B cell (primary cell): ENCODE measurements around the gene TPK1. TPM values are rescaled to one million over a fixed set of nuclear protein-coding genes. Genes with fewer than 3 reads are reported as not detected.

Source experiments
- ATAC-seq: fragments of 200-7000 bp; cut with Tn5 transposase; one replicate; pipeline ENCODE4 v1.10.0; 2021; ENCODE audit warnings: low read depth, mild to moderate bottlenecking, moderate number of reproducible peaks, moderate library complexity
- CTCF ChIA-PET: fragments of 350-600 bp; sonication (Branson Sonifier 250); formaldehyde crosslinking; loops from one replicate; lab custom pipeline; 2021; ENCODE audit warnings: antibody characterized with exemption, inconsistent platforms; lab: Charles Lee
- POLR2A ChIA-PET: fragments of 350-600 bp; sonication (Branson Sonifier 250); formaldehyde crosslinking; loops from one replicate; lab custom pipeline; 2021; ENCODE audit warnings: antibody characterized with exemption; lab: Charles Lee
- DNase-seq: peaks from one replicate; pipeline ENCODE4 v3.0.0; 2013
- H2AFZ ChIP-seq: 2 replicates; pipeline ENCODE4 v1.6.1; 2012; ENCODE audit warnings: mild to moderate bottlenecking, low read depth, low read length; ENCODE audit not compliant: insufficient read depth, poor library complexity, severe bottlenecking
- H3K27ac ChIP-seq, 2 donors: 1 replicate in 1 of 2; 2 replicates in 1 of 2; pipeline ENCODE4 v1.5.1; 2012 to 2013; ENCODE audit warnings: low read length in 2 of 2, mild to moderate bottlenecking in 2 of 2, moderate library complexity in 1 of 2
- H3K27me3 ChIP-seq, 4 experiments: fragments of 200-600 bp in 1 of 4; sonication (generic) in 1 of 4; replicated peaks in 1 of 4; 1 replicate in 2 of 4; 2 replicates in 2 of 4; pipeline versions ENCODE4 v1.6.1 to v1.7.0; 2013 to 2016; ENCODE audit warnings: low read length in 3 of 4, mild to moderate bottlenecking in 2 of 4, mixed read lengths in 1 of 4, moderate library complexity in 1 of 4; ENCODE audit not compliant: insufficient read depth in 4 of 4, control insufficient read depth in 3 of 4; ENCODE audit errors: control extremely low read depth in 1 of 4
- H3K36me3 ChIP-seq, 2 experiments: replicated peaks in 1 of 2; 1 replicate in 1 of 2; 2 replicates in 1 of 2; pipeline versions ENCODE4 v1.6.1 to v1.7.1; 2013; ENCODE audit warnings: low read length in 1 of 2; ENCODE audit not compliant: insufficient read depth in 2 of 2, control insufficient read depth in 1 of 2; ENCODE audit errors: control extremely low read depth in 1 of 2, extremely low read depth in 1 of 2
- H3K4me1 ChIP-seq, 2 donors: fragments of 200-600 bp in 1 of 2; sonication (generic) in 1 of 2; 1 replicate in 1 of 2; 2 replicates in 1 of 2; pipeline versions ENCODE4 v1.5.1 to v1.6.1; 2013 to 2017; ENCODE audit warnings: low read length in 2 of 2; ENCODE audit not compliant: control insufficient read depth in 2 of 2, insufficient read depth in 2 of 2
- H3K4me2 ChIP-seq: replicated peaks from 2 replicates; pipeline ENCODE3; 2012; ENCODE audit warnings: mild to moderate bottlenecking, low read depth, low read length; ENCODE audit not compliant: poor library complexity, severe bottlenecking
- H3K4me3 ChIP-seq, 5 experiments: fragments of 200-600 bp in 1 of 5; sonication (generic) in 1 of 5; 1 replicate in 3 of 5; 2 replicates in 2 of 5; pipeline versions ENCODE4 v1.5.1 to v1.7.0; 2011 to 2016; ENCODE audit warnings: low read length in 4 of 5, mild to moderate bottlenecking in 4 of 5, low read depth in 2 of 5, control low read depth in 1 of 5, moderate library complexity in 1 of 5; ENCODE audit not compliant: insufficient read depth in 1 of 5; ENCODE audit errors: control extremely low read depth in 1 of 5, extremely low read depth in 1 of 5
- H3K79me2 ChIP-seq: fragments of 200-600 bp; sonication (generic); one replicate; pipeline ENCODE4 v1.6.0; 2016; ENCODE audit warnings: low read length; ENCODE audit not compliant: control insufficient read depth, insufficient read depth
- H3K9ac ChIP-seq: fragments of 200-600 bp; sonication (generic); 2 replicates; pipeline ENCODE4 v1.6.1; 2017; ENCODE audit warnings: mild to moderate bottlenecking, low read length, moderate library complexity
- H3K9me3 ChIP-seq, 3 donors: one replicate each; pipeline versions ENCODE4 v1.6.1 to v1.7.1; 2013; ENCODE audit warnings: low read length in 2 of 3; ENCODE audit not compliant: control insufficient read depth in 2 of 3, insufficient read depth in 1 of 3; ENCODE audit errors: control extremely low read depth in 1 of 3
- H4K20me1 ChIP-seq: 2 replicates; pipeline ENCODE4 v1.6.0; 2012; ENCODE audit warnings: mild to moderate bottlenecking, low read length; ENCODE audit not compliant: insufficient read depth, control insufficient read depth, poor library complexity, severe bottlenecking
- H3K27ac Mint-ChIP-seq: one replicate; pipeline ENCODE4 v1.8.0; 2021; ENCODE audit warnings: mixed read lengths
- H3K27me3 Mint-ChIP-seq: one replicate; pipeline ENCODE4 v1.8.0; 2021; ENCODE audit warnings: mixed read lengths
- H3K4me1 Mint-ChIP-seq: one replicate; pipeline ENCODE4 v1.8.0; 2021; ENCODE audit warnings: mixed read lengths
- H3K4me3 Mint-ChIP-seq: one replicate; pipeline ENCODE4 v1.8.0; 2021; ENCODE audit warnings: mixed read lengths
- H3K9me3 Mint-ChIP-seq: one replicate; pipeline ENCODE4 v1.8.0; 2022; ENCODE audit warnings: mixed read lengths; ENCODE audit not compliant: insufficient read depth
- EZH2 ChIP-seq: IDR thresholded peaks from 2 replicates; pipeline ENCODE4 v1.6.1; 2012; ENCODE audit warnings: borderline replicate concordance, low read depth, mild to moderate bottlenecking, moderate library complexity, low read length; ENCODE audit not compliant: insufficient read depth, poor library complexity, severe bottlenecking
- WGBS: methylation state at CpG from one replicate; pipeline ENCODE4 v1.1.5; 2013; ENCODE audit warnings: missing lambda C conversion rate; ENCODE audit not compliant: insufficient coverage; 5-methylcytosine and 5-hydroxymethylcytosine counted together
- intact Hi-C: fragments of 100-400 bp; cut with micrococcal nuclease; formaldehyde crosslinking; loops from one replicate; pipeline ENCODE4 v1.10.0; 2022
- polyA plus RNA-seq: library from polyadenylated mRNA; depleted of rRNA; stranded (reverse); fragments of >200 nt; gene quantifications from 2 replicates; pipeline ENCODE4 v1.2.3, GENCODE V29; 2012
- total RNA-seq, 2 donors: library from RNA; stranded (reverse); fragments of 120-200 nt in 1 of 2; gene quantifications; 1 replicate in 1 of 2; 2 replicates in 1 of 2; pipeline versions ENCODE4 v1.2.3 to v1.2.4, GENCODE V29; 2013 to 2022
- TF ChIP-seq, protein P1 (sequence below): fragments of 200-600 bp; IDR thresholded peaks from one replicate; pipeline ENCODE4 v1.8.0; 2022; ENCODE audit warnings: antibody characterized with exemption, mild to moderate bottlenecking

TPK1 gene
- total and polyA plus RNA-seq, 2 donors (not counting 1 experiment from before 2014, with no cell fraction given): 13.7 to 26.4 TPM

- Histone ChIP-seq H3K27me3 (no peaks in the 10 kb centered on the region), H3K79me2 (no peaks in the 10 kb centered on the region), H2AFZ (no peak overlapping the region), H4K20me1 (no peaks in the 10 kb centered on the region), H3K4me2 (no peak overlapping the region), H3K9ac (no peak overlapping the region), H3K36me3 (peaks cover 1 to 5% of the 10 kb centered on the region in 2 experiments), H3K9me3 (peaks cover 0 to 2% (median 0%) of the 10 kb centered on the region in 3 donors), H3K27ac (no peak overlapping the region), H3K4me3 (no peak overlapping the region), H3K4me1 (no peaks in the 10 kb centered on the region)
- H3K4me1 Mint-ChIP-seq: no peaks in the 10 kb centered on the region
- DNase-seq (no peak), ATAC-seq (no peak)
- 100% methylated on average over 4 of the region's 5 CpGs for WGBS
- H3K27ac Mint-ChIP-seq: no peak overlapping the region
- H3K9me3 Mint-ChIP-seq: no peaks in the 10 kb centered on the region
- ChIA-PET CTCF (no interaction called here), POLR2A (no interaction called here)
- no peaks in the 10 kb centered on the region for H3K27me3 Mint-ChIP-seq
- TF ChIP-seq, protein P1, sequence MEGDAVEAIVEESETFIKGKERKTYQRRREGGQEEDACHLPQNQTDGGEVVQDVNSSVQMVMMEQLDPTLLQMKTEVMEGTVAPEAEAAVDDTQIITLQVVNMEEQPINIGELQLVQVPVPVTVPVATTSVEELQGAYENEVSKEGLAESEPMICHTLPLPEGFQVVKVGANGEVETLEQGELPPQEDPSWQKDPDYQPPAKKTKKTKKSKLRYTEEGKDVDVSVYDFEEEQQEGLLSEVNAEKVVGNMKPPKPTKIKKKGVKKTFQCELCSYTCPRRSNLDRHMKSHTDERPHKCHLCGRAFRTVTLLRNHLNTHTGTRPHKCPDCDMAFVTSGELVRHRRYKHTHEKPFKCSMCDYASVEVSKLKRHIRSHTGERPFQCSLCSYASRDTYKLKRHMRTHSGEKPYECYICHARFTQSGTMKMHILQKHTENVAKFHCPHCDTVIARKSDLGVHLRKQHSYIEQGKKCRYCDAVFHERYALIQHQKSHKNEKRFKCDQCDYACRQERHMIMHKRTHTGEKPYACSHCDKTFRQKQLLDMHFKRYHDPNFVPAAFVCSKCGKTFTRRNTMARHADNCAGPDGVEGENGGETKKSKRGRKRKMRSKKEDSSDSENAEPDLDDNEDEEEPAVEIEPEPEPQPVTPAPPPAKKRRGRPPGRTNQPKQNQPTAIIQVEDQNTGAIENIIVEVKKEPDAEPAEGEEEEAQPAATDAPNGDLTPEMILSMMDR: no peak
- TF ChIP-seq EZH2: no peak
- H3K4me3 Mint-ChIP-seq: no peak overlapping the region
- intact Hi-C loops: no loop called here
Measured at GRCh38 chr7:144761493-144761892, 74.4 kb downstream of the TPK1 start.

GRCh38 chr7:144759653-144760052, 76.2 kb downstream of the TPK1 start:
- no peaks in the 10 kb centered on the region for H3K27me3 Mint-ChIP-seq

More at GRCh38 chr7:144759653-144760052, 76.2 kb downstream of the TPK1 start:
- DNase-seq (no peak), ATAC-seq (no peak)
- H4K20me1 ChIP-seq: no peaks in the 10 kb centered on the region
- TF ChIP-seq EZH2: no peak
- TF ChIP-seq, protein P1: no peak
- H3K79me2 ChIP-seq: no peaks in the 10 kb centered on the region
- intact Hi-C loops: no loop called here
- H3K4me1 ChIP-seq: peaks cover 0 to 9% of the 10 kb centered on the region in 2 donors
- CTCF ChIA-PET: no interaction called here
- no peak overlapping the region for H3K27ac Mint-ChIP-seq
- no peak overlapping the region for H3K4me2 ChIP-seq
- H3K9me3 Mint-ChIP-seq: no peaks in the 10 kb centered on the region
- H3K4me3 Mint-ChIP-seq: no peak overlapping the region
- no peak overlapping the region for H3K9ac ChIP-seq
- no CpG with 5 or more reads among the region's 4 CpGs for WGBS
- no peak overlapping the region for H3K27ac ChIP-seq
- POLR2A ChIA-PET: no interaction called here
- H2AFZ ChIP-seq: no peak overlapping the region
- no peaks in the 10 kb centered on the region for H3K27me3 ChIP-seq
- peaks cover 12% of the 10 kb centered on the region for H3K4me1 Mint-ChIP-seq
- no peak overlapping the region for H3K4me3 ChIP-seq
- H3K36me3 ChIP-seq: peaks cover 0 to 1% of the 10 kb centered on the region in 2 experiments
- H3K9me3 ChIP-seq: peaks cover 0 to 2% (median 0%) of the 10 kb centered on the region in 3 donors
